HepG2 (cell line): Measurements from ENCODE around the gene TBC1D20. TPM values are rescaled to one million over a fixed set of nuclear protein-coding genes. Genes with fewer than 3 reads are reported as not detected.

Experiments used
- AKAP8 ChIP-seq: sonication (generic); formaldehyde crosslinking; IDR thresholded peaks from 2 replicates; pipeline ENCODE4 v1.5.1; 2020; ENCODE audit warnings: mild to moderate bottlenecking, missing genetic modification reagents
- CHCHD3 ChIP-seq: sonication (generic); formaldehyde crosslinking; IDR thresholded peaks from 2 replicates; pipeline ENCODE4 v1.8.0; 2022; ENCODE audit warnings: mild to moderate bottlenecking, missing genetic modification reagents, moderate library complexity
- ETV6 ChIP-seq: sonication (generic); formaldehyde crosslinking; conservative IDR thresholded peaks from 2 replicates; pipeline ENCODE4 v1.4.0; 2020; ENCODE audit warnings: missing genetic modification reagents
- GABPB1 ChIP-seq: IDR thresholded peaks from 2 replicates; pipeline ENCODE4 v1.6.1; 2016; ENCODE audit warnings: mild to moderate bottlenecking, missing genetic modification reagents, moderate library complexity, missing compliant biosample characterization
- GATAD1 ChIP-seq: IDR thresholded peaks from 2 replicates; pipeline ENCODE4 v1.6.1; 2016; ENCODE audit warnings: missing genetic modification reagents, missing compliant biosample characterization
- HINFP ChIP-seq: sonication (generic); formaldehyde crosslinking; IDR thresholded peaks from 2 replicates; pipeline ENCODE4 v1.4.0; 2020; ENCODE audit warnings: low read depth, mild to moderate bottlenecking, missing genetic modification reagents
- JUN ChIP-seq: sonication (generic); formaldehyde crosslinking; IDR thresholded peaks from 2 replicates; pipeline ENCODE4 v1.4.0; 2020; ENCODE audit warnings: mild to moderate bottlenecking, missing genetic modification reagents
- PHF21A ChIP-seq: sonication (generic); formaldehyde crosslinking; IDR thresholded peaks from 2 replicates; pipeline ENCODE4 v1.5.0; 2020; ENCODE audit warnings: mild to moderate bottlenecking, missing genetic modification reagents
- RARA ChIP-seq: IDR thresholded peaks from 2 replicates; pipeline ENCODE4 v1.6.1; 2016; ENCODE audit warnings: missing genetic modification reagents, missing compliant biosample characterization
- RNF2 ChIP-seq: fragments of 450-650 bp; conservative IDR thresholded peaks from 2 replicates; pipeline ENCODE4 v1.6.1; 2016; ENCODE audit warnings: low read depth
- TIGD3 ChIP-seq: sonication (generic); formaldehyde crosslinking; IDR thresholded peaks from 2 replicates; pipeline ENCODE4 v1.5.1; 2020; ENCODE audit warnings: mild to moderate bottlenecking, missing genetic modification reagents, borderline replicate concordance
- TRIM24 ChIP-seq: sonication (generic); formaldehyde crosslinking; IDR thresholded peaks from 2 replicates; pipeline ENCODE4 v1.8.0; 2022; ENCODE audit warnings: mild to moderate bottlenecking, missing genetic modification reagents
- YEATS4 ChIP-seq: sonication (generic); formaldehyde crosslinking; IDR thresholded peaks from 2 replicates; pipeline ENCODE4 v1.4.0; 2020; ENCODE audit warnings: missing genetic modification reagents, borderline replicate concordance
- ZBTB2 ChIP-seq: sonication (generic); formaldehyde crosslinking; IDR thresholded peaks from 2 replicates; pipeline ENCODE4 v1.8.0; 2022; ENCODE audit warnings: low read depth, missing genetic modification reagents
- ZFP37 ChIP-seq: sonication (generic); formaldehyde crosslinking; IDR thresholded peaks from 2 replicates; pipeline ENCODE4 v1.4.0; 2020; ENCODE audit warnings: missing genetic modification reagents, borderline replicate concordance
- ZNF124 ChIP-seq: sonication (generic); formaldehyde crosslinking; IDR thresholded peaks from 2 replicates; pipeline ENCODE4 v1.4.0; 2020; ENCODE audit warnings: missing genetic modification reagents
- ZNF296 ChIP-seq: sonication (generic); formaldehyde crosslinking; conservative IDR thresholded peaks from 2 replicates; pipeline ENCODE4 v1.5.0; 2020; ENCODE audit warnings: mild to moderate bottlenecking, missing genetic modification reagents
- ZNF326 ChIP-seq: sonication (generic); formaldehyde crosslinking; IDR thresholded peaks from 2 replicates; pipeline ENCODE4 v1.4.0; 2020; ENCODE audit warnings: missing genetic modification reagents, borderline replicate concordance
- ZNF333 ChIP-seq: sonication (generic); formaldehyde crosslinking; IDR thresholded peaks from 2 replicates; pipeline ENCODE4 v1.4.0; 2020; ENCODE audit warnings: mild to moderate bottlenecking, missing genetic modification reagents, borderline replicate concordance
- ZNF383 ChIP-seq: sonication (generic); formaldehyde crosslinking; IDR thresholded peaks from 2 replicates; pipeline ENCODE4 v1.4.0; 2020; ENCODE audit warnings: missing genetic modification reagents, mild to moderate bottlenecking, borderline replicate concordance
- ZNF446 ChIP-seq: sonication (generic); formaldehyde crosslinking; IDR thresholded peaks from 2 replicates; pipeline ENCODE4 v1.5.0; 2020; ENCODE audit warnings: mild to moderate bottlenecking, missing genetic modification reagents
- polyA plus RNA-seq, 8 experiments: library from polyadenylated mRNA; depleted of rRNA in 3 of 8; stranded (reverse) in 7 of 8; unstranded in 1 of 8; fragments of >200 nt; fragmentation: Illumina TruSeq in 4 of 8; extraction: Trizol in 4 of 8; gene quantifications; 2 replicates each; pipeline versions ENCODE4 v1.2.1 to v1.2.3, GENCODE V29; 2011 to 2016; ENCODE audit warnings: low read depth in 4 of 8, missing spikeins in 1 of 8, mixed read lengths in 1 of 8; ENCODE audit not compliant: insufficient read depth in 1 of 8
- total RNA-seq, 5 experiments: library from RNA; depleted of rRNA; stranded (reverse); fragments of >200 nt; fragmentation: Illumina TruSeq; extraction: Trizol; gene quantifications; 2 replicates each; pipeline ENCODE4 v1.2.3, GENCODE V29; 2016; ENCODE audit warnings: low read depth in 1 of 5

Gene TBC1D20
- total and polyA plus RNA-seq, 2 of the 13 experiments (the other 11 are each of a cell fraction or from before 2014, with no cell fraction given): 36.6 to 47.1 TPM

GRCh38 chr20:461254-462198 is 807 bp downstream of the TBC1D20 start (continued):
- TF ChIP-seq HINFP (CRISPR knock-in tag): peak; percentile 68; the same call in 1 of the 2 replicates
- TF ChIP-seq ZNF446 (CRISPR knock-in tag): no peak
- no peak; the same call in 1 of the 2 replicates for TF ChIP-seq GATAD1 (CRISPR knock-in tag)
- peak; percentile 61 for TF ChIP-seq ZNF124
- TF ChIP-seq TIGD3: no peak
- TF ChIP-seq RNF2: no peak
- TF ChIP-seq ZNF383 (CRISPR knock-in tag): no peak
- TF ChIP-seq JUN (CRISPR knock-in tag): 0 out of 2 replicates have a peak, but pooled peaks have one; percentile 19
- TF ChIP-seq PHF21A (CRISPR knock-in tag): 0 out of 2 replicates have a peak, but pooled peaks have one; percentile 6
- TF ChIP-seq ETV6 (CRISPR knock-in tag): no peak
- 0 out of 2 replicates have a peak, but pooled peaks have one; percentile 36 for TF ChIP-seq ZNF333 (CRISPR knock-in tag)
- TF ChIP-seq ZNF326 (CRISPR knock-in tag): no peak
- TF ChIP-seq YEATS4 (CRISPR knock-in tag): peak; percentile 73
- peak; percentile 41 for TF ChIP-seq GABPB1 (CRISPR knock-in tag)
- TF ChIP-seq AKAP8 (CRISPR knock-in tag): no peak
- no peak for TF ChIP-seq CHCHD3 (CRISPR knock-in tag)
- TF ChIP-seq ZNF296 (CRISPR knock-in tag): 0 out of 2 replicates have a peak, but pooled peaks have one; percentile 29
- TF ChIP-seq TRIM24 (CRISPR knock-in tag): 0 out of 2 replicates have a peak, but pooled peaks have one; percentile 24
- no peak; the same call in 1 of the 2 replicates for TF ChIP-seq RARA
- no peak for TF ChIP-seq ZFP37 (CRISPR knock-in tag)
- no peak for TF ChIP-seq ZBTB2
